ENCODE results near the gene ZDHHC18.

Gene ZDHHC18

GRCh38 chr1:26826261-26827105, at the start of gene ZDHHC18:
ZDHHC18 (plus strand) TSS chr1:26826688; CDS start chr1:26826805, 117 bp downstream.
- peak; percentile 60 to 74 for DNase-seq

GRCh38 chr1:26779098-26779668, 47.3 kb upstream of the ZDHHC18 start:
- DNase-seq: no peak

- no peak for DNase-seq
These were observed 46.0 kb upstream of the ZDHHC18 start for GRCh38 chr1:26780344-26780957.

- no peak for DNase-seq
These were observed 45.2 kb upstream of the ZDHHC18 start for GRCh38 chr1:26781206-26781825.

- DNase-seq: no peak
These were observed 43.8 kb upstream of the ZDHHC18 start for GRCh38 chr1:26782521-26783212.

GRCh38 chr1:26783646-26784022, 42.9 kb upstream of the ZDHHC18 start:
- DNase-seq: no peak

GRCh38 chr1:26784023-26784871, 42.2 kb upstream of the ZDHHC18 start:
- DNase-seq: peak in 1 of 2 donors; percentile 24

GRCh38 chr1:26784886-26785285, 41.6 kb upstream of the ZDHHC18 start:
- DNase-seq: no peak

- DNase-seq: peak in 1 of 2 donors; percentile 37
These were observed 40.7 kb upstream of the ZDHHC18 start for GRCh38 chr1:26785611-26786436.

GRCh38 chr1:26786437-26787380, 39.8 kb upstream of the ZDHHC18 start:
- peak in 1 of 2 donors; percentile 22 for DNase-seq

- DNase-seq: peak; percentile 82 to 89
These were observed 39.1 kb upstream of the ZDHHC18 start for GRCh38 chr1:26787381-26787705.

GRCh38 chr1:26787706-26788514, 38.6 kb upstream of the ZDHHC18 start, which contains the start of gene PIGV:
PIGV (plus strand) TSS chr1:26787950; CDS start chr1:26790816, 2,866 bp downstream.
- peak; percentile 86 to 87 for DNase-seq

GRCh38 chr1:26788515-26788785, 38.0 kb upstream of the ZDHHC18 start:
- no peak for DNase-seq

GRCh38 chr1:26788836-26789611, 37.5 kb upstream of the ZDHHC18 start:
- peak; percentile 89 to 91 for DNase-seq

GRCh38 chr1:26789612-26789865, 36.9 kb upstream of the ZDHHC18 start:
- DNase-seq: no peak

- DNase-seq: no peak
These were observed 36.6 kb upstream of the ZDHHC18 start for GRCh38 chr1:26789931-26790330.

GRCh38 chr1:26790551-26790953, 35.9 kb upstream of the ZDHHC18 start:
- DNase-seq: peak in 1 of 2 donors; percentile 19

GRCh38 chr1:26791148-26791547, 35.3 kb upstream of the ZDHHC18 start:
- no peak for DNase-seq

GRCh38 chr1:26791626-26792025, 34.9 kb upstream of the ZDHHC18 start:
- DNase-seq: no peak

Measured in CD4-positive, alpha-beta T cell treated with Interleukin-4 for 1 hour (primary cell).